Heart right ventricle (tissue), 16 donors: ENCODE measurements around the gene DNAJA2. TPM values are rescaled to one million over a fixed set of nuclear protein-coding genes. Genes with fewer than 3 reads are reported as not detected.
A peak's percentile ranks its signal among the peaks of the same experiment; 100 is the strongest.

Experiments used
- ATAC-seq, 8 donors: fragments of 200-7000 bp; cut with Tn5 transposase; one replicate each; pipeline ENCODE4 v1.9.1; 2020; ENCODE audit warnings: mild to moderate bottlenecking in 8 of 8, moderate library complexity in 8 of 8, moderate number of reproducible peaks in 1 of 8
- DNase-seq, 2 donors: peaks; one replicate each; pipeline ENCODE4 v3.0.0-alpha.2; 2020
- H3K27ac ChIP-seq, 10 donors: fragments of 200-600 bp; sonication (generic) in 2 of 10; one replicate each; pipeline versions ENCODE4 v1.5.0 to v1.8.0; 2020 to 2022; ENCODE audit warnings: mild to moderate bottlenecking in 3 of 10
- H3K27me3 ChIP-seq, 7 donors: fragments of 200-600 bp; one replicate each; pipeline ENCODE4 v1.8.0; 2021 to 2022; ENCODE audit warnings: mild to moderate bottlenecking in 2 of 7
- H3K36me3 ChIP-seq, 9 donors: fragments of 200-600 bp; sonication (generic) in 1 of 9; one replicate each; pipeline versions ENCODE4 v1.5.0 to v1.8.0; 2020 to 2022; ENCODE audit warnings: mild to moderate bottlenecking in 2 of 9
- H3K4me1 ChIP-seq, 9 donors: fragments of 200-600 bp; sonication (generic) in 1 of 9; one replicate each; pipeline versions ENCODE4 v1.5.0 to v1.8.0; 2020 to 2022; ENCODE audit warnings: mild to moderate bottlenecking in 4 of 9
- H3K4me3 ChIP-seq, 10 donors: fragments of 200-600 bp; sonication (generic) in 2 of 10; one replicate each; pipeline versions ENCODE4 v1.5.0 to v1.8.0; 2020 to 2022; ENCODE audit warnings: mild to moderate bottlenecking in 7 of 10, moderate library complexity in 2 of 10
- H3K9me3 ChIP-seq, 11 donors: fragments of 200-600 bp in 10 of 11; sonication (generic) in 2 of 11; one replicate each; pipeline versions ENCODE4 v1.5.0 to v1.8.0; 2013 to 2022; ENCODE audit warnings: mild to moderate bottlenecking in 2 of 11, control low read depth in 1 of 11, moderate library complexity in 1 of 11
- WGBS, 2 donors: extraction: QIAGEN DNeasy Blood & Tissue Kit; methylation state at CpG; one replicate each; pipeline ENCODE4 v1.1.7; 2013; ENCODE audit warnings: inconsistent platforms in 1 of 2; 5-methylcytosine and 5-hydroxymethylcytosine counted together
- intact Hi-C, 10 donors: fragments of 100-400 bp; cut with DNase I; formaldehyde crosslinking; loops; one replicate each; pipeline versions ENCODE4 v1.11.1 to v1.14.2; 2022
- polyA plus RNA-seq, 2 donors: library from polyadenylated mRNA; stranded (reverse); fragments of 200-250 nt; gene quantifications; one replicate each; pipeline ENCODE4 v1.2.3, GENCODE V29; 2013
- total RNA-seq, 10 donors: library from RNA; stranded (reverse); fragmentation: NEBNext Ultra II Directional in 3 of 10; extraction: Animal tissue kit (Norgen Biotek cat#: 25700) in 3 of 10; gene quantifications; one replicate each; pipeline versions ENCODE4 v1.2.1 to v1.2.4, GENCODE V29; 2021 to 2023
- TF ChIP-seq, protein P1 (sequence below), 9 donors: fragments of 200-600 bp; sonication (generic) in 2 of 9; IDR thresholded peaks; one replicate each; pipeline versions ENCODE4 v1.5.0 to v1.8.0; 2021 to 2022; ENCODE audit warnings: antibody characterized with exemption in 9 of 9, mild to moderate bottlenecking in 5 of 9, moderate library complexity in 1 of 9
- donor health status: Arrhythmogenic right ventricular cardiomyopathy.
- donor health status: ischemic (EF 13 %, LVEDD 7.1; RV severe dilation, severe dysfunction).
- donor health status: healthy with polysubstance abuse.
- donor health status: DM: no; HTN: yes; CAD: no.
- donor health status: DM: no; HTN: no; CAD: no.
- donor health status: ischemic (EF 25% LVEDD 6.9; RV normal size, moderate dysfunction).
- donor health status: ischemic (EF 25% LVEDD 5.7; RV mildly dilated, moderate dysfunction).
- donor health status: healthy.
- donor health status: DM: yes; HTN: yes; CAD: no.
- donor health status: Ischemic cardiomyopathy.
- donor health status: ischemic (EF 35%, LVEDD 5.7; RV mildly dilated, moderate dysfunction).
- donor health status: nonischemic (EF 11% LVEDD 7.7; RV severe dilation, severe dysfunction).
- donor health status: DM: yes; HTN: yes; CAD: no.
- donor health status: PGD.
- donor health status: ischemic (EF 29% LVEDD 5.4; RV normal size, mild dysfunction).
- donor health status: nonischemic (EF 23%, LVEDD 6.1; RV moderate dilation, normal function).

DNAJA2 gene
- total and polyA plus RNA-seq, 12 donors = 47.3 to 107 (median 91.6) TPM

DNA sequence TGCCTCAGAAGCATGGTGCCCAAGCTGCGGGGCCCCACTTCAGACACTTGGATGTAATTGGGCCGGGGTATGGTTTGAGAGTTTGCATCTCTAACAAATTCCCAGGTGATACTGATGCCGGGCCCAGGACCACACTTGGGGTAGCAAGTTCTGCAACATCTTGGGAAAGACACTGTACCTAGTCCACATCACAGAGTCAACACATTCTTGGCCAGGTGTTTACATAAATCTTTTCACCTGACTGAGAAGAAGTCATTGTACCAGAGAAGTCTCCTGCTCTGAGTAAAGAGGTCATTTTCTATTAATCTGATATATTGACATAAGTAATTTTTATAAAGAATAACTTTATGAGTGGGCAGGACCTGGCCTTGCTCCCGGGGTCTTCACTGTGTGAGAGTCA, 61.8 kb downstream of the DNAJA2 start:
- H3K27me3 ChIP-seq = no peaks in the 10 kb centered on the region
- TF ChIP-seq, protein P1, sequence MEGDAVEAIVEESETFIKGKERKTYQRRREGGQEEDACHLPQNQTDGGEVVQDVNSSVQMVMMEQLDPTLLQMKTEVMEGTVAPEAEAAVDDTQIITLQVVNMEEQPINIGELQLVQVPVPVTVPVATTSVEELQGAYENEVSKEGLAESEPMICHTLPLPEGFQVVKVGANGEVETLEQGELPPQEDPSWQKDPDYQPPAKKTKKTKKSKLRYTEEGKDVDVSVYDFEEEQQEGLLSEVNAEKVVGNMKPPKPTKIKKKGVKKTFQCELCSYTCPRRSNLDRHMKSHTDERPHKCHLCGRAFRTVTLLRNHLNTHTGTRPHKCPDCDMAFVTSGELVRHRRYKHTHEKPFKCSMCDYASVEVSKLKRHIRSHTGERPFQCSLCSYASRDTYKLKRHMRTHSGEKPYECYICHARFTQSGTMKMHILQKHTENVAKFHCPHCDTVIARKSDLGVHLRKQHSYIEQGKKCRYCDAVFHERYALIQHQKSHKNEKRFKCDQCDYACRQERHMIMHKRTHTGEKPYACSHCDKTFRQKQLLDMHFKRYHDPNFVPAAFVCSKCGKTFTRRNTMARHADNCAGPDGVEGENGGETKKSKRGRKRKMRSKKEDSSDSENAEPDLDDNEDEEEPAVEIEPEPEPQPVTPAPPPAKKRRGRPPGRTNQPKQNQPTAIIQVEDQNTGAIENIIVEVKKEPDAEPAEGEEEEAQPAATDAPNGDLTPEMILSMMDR (IDR thresholded peaks at IDR 0.05) = no peak
- H3K4me3 ChIP-seq = no peak overlapping the region
- H3K27ac ChIP-seq = no peak overlapping the region
- DNase-seq = no peak
- peaks cover 0 to 30% (median 0%) of the 10 kb centered on the region in 9 donors for H3K36me3 ChIP-seq
- H3K9me3 ChIP-seq = no peaks in the 10 kb centered on the region
- intact Hi-C loops = loop anchor here in 1 of 10 donors (10.0 kb wide), 1 partner anchor 237 kb away; no protein-coding TSS in a partner anchor
- WGBS, 2 donors = 93 to 97% methylated on average over 4 of the region's 4 CpGs
- H3K4me1 ChIP-seq = peaks cover 0 to 7% (median 0%) of the 10 kb centered on the region in 9 donors
- no peak for ATAC-seq

GRCh38 chr16:46911038-46911437, 62.4 kb downstream of the DNAJA2 start:
- no peak for ATAC-seq
- TF ChIP-seq, protein P1 (IDR thresholded peaks at IDR 0.05) = no peak
- intact Hi-C loops = loop anchor here in 1 of 10 donors (10.0 kb wide), 1 partner anchor 236 kb away; no protein-coding TSS in a partner anchor

DNA sequence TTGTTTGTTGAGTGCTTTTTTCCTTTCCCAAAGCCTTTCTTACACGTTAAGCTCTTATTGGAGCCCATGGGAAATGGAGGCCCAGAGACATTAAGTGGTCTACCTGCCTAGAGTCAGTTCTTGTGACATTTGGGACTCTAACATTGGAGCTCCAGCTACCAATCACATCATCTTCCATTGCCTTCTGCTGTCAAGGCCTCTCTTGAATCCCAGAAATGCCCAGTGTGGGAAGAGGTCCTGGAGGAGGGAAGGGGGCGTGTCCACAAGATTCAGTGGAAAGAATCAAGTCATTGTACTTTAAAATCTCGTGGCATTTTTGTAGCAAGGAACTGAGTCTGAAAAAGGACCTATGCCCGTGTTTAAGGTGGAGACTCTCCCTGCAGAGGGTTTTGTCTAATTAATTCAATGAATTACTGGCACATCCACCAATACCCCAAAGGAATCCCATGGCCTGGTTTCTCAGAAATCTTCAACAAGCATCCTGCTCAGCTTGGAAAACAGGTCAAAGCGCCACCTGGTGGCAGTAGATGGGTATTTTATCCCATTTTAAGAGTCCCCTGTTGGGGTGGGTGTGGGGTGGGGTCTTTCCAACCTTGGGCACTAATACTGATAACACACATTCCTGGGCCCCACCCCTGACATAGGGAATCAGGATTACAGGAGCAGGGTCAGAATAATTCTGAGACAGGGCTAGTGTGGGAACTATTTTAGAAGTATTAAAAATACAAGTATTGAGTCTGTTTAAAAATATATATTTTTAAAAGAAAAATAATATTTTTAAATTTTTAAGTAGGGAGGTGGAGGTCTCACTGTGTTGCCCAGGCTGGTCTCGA, 64.7 kb downstream of the DNAJA2 start:
- no peak overlapping the region for H3K27ac ChIP-seq
- DNase-seq = peak in 1 of 2 donors; percentile 43
- intact Hi-C loops = loop anchor here in 9 of 10 donors (1.0 to 10.0 kb wide), 8 partner anchors 54 to 354 kb away; no protein-coding TSS in a partner anchor

More at GRCh38 chr16:46911038-46911437, 62.4 kb downstream of the DNAJA2 start:
- DNase-seq = no peak
- 62 to 66% methylated on average over 3 of the region's 3 CpGs for WGBS, 2 donors
- Histone ChIP-seq H3K27me3 (no peaks in the 10 kb centered on the region), H3K36me3 (peaks cover 0 to 30% (median 0%) of the 10 kb centered on the region in 9 donors), H3K4me3 (no peak overlapping the region), H3K4me1 (peaks cover 0 to 7% (median 0%) of the 10 kb centered on the region in 9 donors), H3K9me3 (no peaks in the 10 kb centered on the region), H3K27ac (no peak overlapping the region)

More for the DNA sequence above, 64.7 kb downstream of the DNAJA2 start:
- H3K4me1 ChIP-seq = peaks cover 0 to 7% (median 0%) of the 10 kb centered on the region in 9 donors
- TF ChIP-seq, protein P1 (IDR thresholded peaks at IDR 0.05) = peak; percentile 60 to 91 (median 77)
- ATAC-seq = peak; percentile 33 to 73 (median 64)
- WGBS, 2 donors = 46 to 48% methylated on average over 6 of the region's 6 CpGs
- no peaks in the 10 kb centered on the region for H3K27me3 ChIP-seq
- peaks cover 0 to 32% (median 0%) of the 10 kb centered on the region in 9 donors for H3K36me3 ChIP-seq
- H3K9me3 ChIP-seq = no peaks in the 10 kb centered on the region
- H3K4me3 ChIP-seq = no peak overlapping the region
